Smooth muscle cell (in vitro differentiated cells): ENCODE results near the gene SMAP2. TPM values are rescaled to one million over a fixed set of nuclear protein-coding genes. Genes with fewer than 3 reads are reported as not detected.

Source experiments
- DNase-seq: peaks from one replicate; lab custom pipeline; 2025; ENCODE audit not compliant: unreplicated experiment; lab: John Stamatoyannopoulos, UW
- H2AFZ ChIP-seq: fragments of 200-600 bp; sonication (generic); 2 replicates; pipeline ENCODE4 v1.6.0; 2016; ENCODE audit warnings: antibody characterized with exemption, low read depth, mild to moderate bottlenecking
- H3F3A ChIP-seq: fragments of 200-600 bp; sonication (generic); 2 replicates; pipeline ENCODE4 v1.6.0; 2017; ENCODE audit warnings: antibody characterized with exemption, low read depth
- H3K27ac ChIP-seq: fragments of 200-600 bp; sonication (generic); 2 replicates; pipeline ENCODE4 v1.5.1; 2016; ENCODE audit warnings: low read depth, mild to moderate bottlenecking
- H3K27me3 ChIP-seq: fragments of 200-600 bp; sonication (generic); 2 replicates; pipeline ENCODE4 v1.6.1; 2016; ENCODE audit warnings: low read depth, mild to moderate bottlenecking
- H3K36me3 ChIP-seq: fragments of 200-600 bp; sonication (generic); 2 replicates; pipeline ENCODE4 v1.5.1; 2016; ENCODE audit warnings: low read depth
- H3K4me1 ChIP-seq: fragments of 200-600 bp; sonication (generic); 2 replicates; pipeline ENCODE4 v1.5.1; 2016; ENCODE audit warnings: low read depth
- H3K4me2 ChIP-seq: fragments of 200-600 bp; sonication (generic); 2 replicates; pipeline ENCODE4 v1.6.0; 2016; ENCODE audit warnings: mild to moderate bottlenecking
- H3K4me3 ChIP-seq: fragments of 200-600 bp; sonication (generic); 2 replicates; pipeline ENCODE4 v1.5.1; 2016; ENCODE audit warnings: mild to moderate bottlenecking
- H3K79me2 ChIP-seq: fragments of 200-600 bp; sonication (generic); 2 replicates; pipeline ENCODE4 v1.6.0; 2016; ENCODE audit warnings: low read depth, mild to moderate bottlenecking
- H3K9ac ChIP-seq: fragments of 200-600 bp; sonication (generic); 2 replicates; pipeline ENCODE4 v1.6.0; 2016; ENCODE audit warnings: low read depth
- H3K9me3 ChIP-seq: fragments of 200-600 bp; sonication (generic); replicated peaks from 2 replicates; pipeline ENCODE4 v1.5.1; 2016; ENCODE audit warnings: low read depth
- H4K20me1 ChIP-seq: fragments of 200-600 bp; sonication (generic); 2 replicates; pipeline ENCODE4 v1.6.0; 2016; ENCODE audit warnings: low read depth
- CTCF ChIP-seq: fragments of 200-600 bp; sonication (generic); IDR thresholded peaks from 2 replicates; pipeline ENCODE4 v1.5.1; 2017; ENCODE audit warnings: borderline replicate concordance, mild to moderate bottlenecking, antibody characterized with exemption; ENCODE audit not compliant: insufficient read depth, poor library complexity, severe bottlenecking
- WGBS: methylation state at CpG from one replicate; pipeline ENCODE4 v1.1.7; 2016; ENCODE audit warnings: low lambda C conversion rate; 5-methylcytosine and 5-hydroxymethylcytosine counted together
- polyA plus RNA-seq: library from polyadenylated mRNA; unstranded; fragments of >200 nt; fragmentation: Nextera tagmentation; extraction: Ambion mirVana; gene quantifications from 2 replicates; pipeline ENCODE4 v1.2.1, GENCODE V29; 2016
- total RNA-seq: library from RNA; depleted of rRNA; stranded (reverse); fragments of >200 nt; gene quantifications from 2 replicates; pipeline ENCODE4 v1.2.3, GENCODE V29; 2014

SMAP2 gene
- total and polyA plus RNA-seq, 2 experiments from 2014 or later: 18.4 to 29.7 TPM

DNA sequence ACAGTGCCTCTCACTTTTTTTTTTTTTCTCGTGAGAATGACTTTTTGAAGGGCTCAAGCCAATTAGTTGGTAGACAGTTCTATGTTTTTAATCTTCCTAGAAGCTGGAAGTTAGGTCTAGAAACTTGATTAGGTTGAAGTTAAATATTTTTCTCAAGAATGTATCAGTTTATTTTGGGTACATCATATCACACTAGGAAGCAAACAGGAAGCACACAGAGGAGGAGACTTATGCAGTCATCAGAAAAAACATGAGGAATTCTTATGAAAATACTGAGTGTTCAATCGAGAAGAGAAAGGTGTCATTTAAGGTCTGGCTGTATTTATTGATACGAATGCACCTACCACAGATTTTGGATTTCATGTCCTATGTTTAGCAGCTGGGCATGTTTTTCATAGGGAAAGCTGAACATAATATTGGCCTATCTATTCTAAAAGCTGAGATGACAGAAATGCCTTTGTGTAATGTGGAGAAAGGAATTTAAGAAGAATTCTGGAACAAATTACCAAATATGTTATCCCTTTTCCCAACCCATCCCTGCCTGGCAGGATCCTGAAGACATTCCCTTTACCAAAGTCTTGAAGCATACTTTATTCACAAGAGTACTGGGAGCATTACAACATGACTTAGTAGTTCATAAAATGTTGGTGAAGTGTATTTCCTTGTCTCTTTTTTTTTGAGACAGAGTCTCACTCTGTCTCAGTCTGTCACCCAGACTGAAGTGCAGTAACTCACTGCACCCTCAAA, 59.3 kb downstream of the SMAP2 start:
- no peak for DNase-seq
- no peaks in the 10 kb centered on the region for H4K20me1 ChIP-seq
- no peak overlapping the region for H2AFZ ChIP-seq
- H3K27me3 ChIP-seq: no peaks in the 10 kb centered on the region
- H3K27ac ChIP-seq: no peak overlapping the region
- H3K4me3 ChIP-seq: no peak overlapping the region
- no peaks in the 10 kb centered on the region for H3F3A ChIP-seq
- no peaks in the 10 kb centered on the region for H3K4me1 ChIP-seq
- WGBS: 89% methylated on average over 3 of the region's 3 CpGs
- no peak overlapping the region for H3K9ac ChIP-seq
- H3K79me2 ChIP-seq: no peaks in the 10 kb centered on the region
- no peaks in the 10 kb centered on the region for H3K36me3 ChIP-seq
- no peak overlapping the region for H3K4me2 ChIP-seq
- no peak for TF ChIP-seq CTCF
- no peaks in the 10 kb centered on the region for H3K9me3 ChIP-seq

DNA sequence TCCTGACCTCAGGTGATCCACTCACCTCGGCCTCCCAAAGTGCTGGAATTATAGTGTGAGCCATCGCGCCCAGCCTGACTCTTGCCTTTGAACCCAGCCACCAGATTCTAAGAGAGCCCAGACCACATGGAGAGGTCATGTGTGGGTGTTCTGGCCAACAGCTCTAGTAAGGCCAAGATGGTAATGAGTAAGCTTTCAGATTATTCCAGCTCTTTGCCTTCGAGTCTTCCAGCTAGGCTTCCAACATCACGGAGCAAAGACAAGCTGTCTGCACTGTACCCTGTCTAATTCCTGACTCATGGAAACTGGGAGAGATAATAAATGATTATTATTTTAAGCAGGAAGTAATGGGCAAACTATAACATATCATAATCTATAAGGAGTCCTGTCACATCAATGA, 61.9 kb downstream of the SMAP2 start:
- H3F3A ChIP-seq: no peaks in the 10 kb centered on the region
- no peak for DNase-seq
- H3K9me3 ChIP-seq: no peaks in the 10 kb centered on the region
- no peak for TF ChIP-seq CTCF
- H3K79me2 ChIP-seq: no peaks in the 10 kb centered on the region
- H3K27me3 ChIP-seq: no peaks in the 10 kb centered on the region
- H2AFZ ChIP-seq: no peak overlapping the region
- no peaks in the 10 kb centered on the region for H3K36me3 ChIP-seq
- H3K4me3 ChIP-seq: no peak overlapping the region
- no peaks in the 10 kb centered on the region for H4K20me1 ChIP-seq
- H3K4me2 ChIP-seq: no peak overlapping the region
- H3K27ac ChIP-seq: peak overlapping the region; percentile 23
- no peaks in the 10 kb centered on the region for H3K4me1 ChIP-seq
- WGBS: 52% methylated on average over 5 of the region's 5 CpGs
- H3K9ac ChIP-seq: no peak overlapping the region

GRCh38 chr1:40435876-40436275, 62.3 kb downstream of the SMAP2 start:
- Histone ChIP-seq H3K4me1 (no peaks in the 10 kb centered on the region), H3F3A (no peaks in the 10 kb centered on the region), H3K36me3 (no peaks in the 10 kb centered on the region), H3K4me3 (no peak overlapping the region), H3K9ac (no peak overlapping the region), H3K79me2 (no peaks in the 10 kb centered on the region), H3K4me2 (no peak overlapping the region), H3K9me3 (no peaks in the 10 kb centered on the region), H3K27ac (peak overlapping the region; percentile 23), H4K20me1 (no peaks in the 10 kb centered on the region), H2AFZ (no peak overlapping the region), H3K27me3 (no peaks in the 10 kb centered on the region)
- no peak for DNase-seq
- TF ChIP-seq CTCF: no peak
- WGBS: 67% methylated on average over 4 of the region's 4 CpGs
